GM18520 (cell line): ENCODE measurements around the gene KCTD13.
A peak's percentile ranks its signal among the peaks of the same experiment; 100 is the strongest.
"Not testable (repeated sequence)": the region's sequence is repeated elsewhere in the genome, so short reads cannot be mapped to it uniquely, and the experiment has no call there.

Experiments used
- ATAC-seq: cut with Tn5 transposase; IDR thresholded peaks from one replicate; pipeline ENCODE4 v1.9.1; 2021; ENCODE audit not compliant: unreplicated experiment

Gene KCTD13, protein sequence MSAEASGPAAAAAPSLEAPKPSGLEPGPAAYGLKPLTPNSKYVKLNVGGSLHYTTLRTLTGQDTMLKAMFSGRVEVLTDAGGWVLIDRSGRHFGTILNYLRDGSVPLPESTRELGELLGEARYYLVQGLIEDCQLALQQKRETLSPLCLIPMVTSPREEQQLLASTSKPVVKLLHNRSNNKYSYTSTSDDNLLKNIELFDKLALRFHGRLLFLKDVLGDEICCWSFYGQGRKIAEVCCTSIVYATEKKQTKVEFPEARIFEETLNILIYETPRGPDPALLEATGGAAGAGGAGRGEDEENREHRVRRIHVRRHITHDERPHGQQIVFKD

DNA sequence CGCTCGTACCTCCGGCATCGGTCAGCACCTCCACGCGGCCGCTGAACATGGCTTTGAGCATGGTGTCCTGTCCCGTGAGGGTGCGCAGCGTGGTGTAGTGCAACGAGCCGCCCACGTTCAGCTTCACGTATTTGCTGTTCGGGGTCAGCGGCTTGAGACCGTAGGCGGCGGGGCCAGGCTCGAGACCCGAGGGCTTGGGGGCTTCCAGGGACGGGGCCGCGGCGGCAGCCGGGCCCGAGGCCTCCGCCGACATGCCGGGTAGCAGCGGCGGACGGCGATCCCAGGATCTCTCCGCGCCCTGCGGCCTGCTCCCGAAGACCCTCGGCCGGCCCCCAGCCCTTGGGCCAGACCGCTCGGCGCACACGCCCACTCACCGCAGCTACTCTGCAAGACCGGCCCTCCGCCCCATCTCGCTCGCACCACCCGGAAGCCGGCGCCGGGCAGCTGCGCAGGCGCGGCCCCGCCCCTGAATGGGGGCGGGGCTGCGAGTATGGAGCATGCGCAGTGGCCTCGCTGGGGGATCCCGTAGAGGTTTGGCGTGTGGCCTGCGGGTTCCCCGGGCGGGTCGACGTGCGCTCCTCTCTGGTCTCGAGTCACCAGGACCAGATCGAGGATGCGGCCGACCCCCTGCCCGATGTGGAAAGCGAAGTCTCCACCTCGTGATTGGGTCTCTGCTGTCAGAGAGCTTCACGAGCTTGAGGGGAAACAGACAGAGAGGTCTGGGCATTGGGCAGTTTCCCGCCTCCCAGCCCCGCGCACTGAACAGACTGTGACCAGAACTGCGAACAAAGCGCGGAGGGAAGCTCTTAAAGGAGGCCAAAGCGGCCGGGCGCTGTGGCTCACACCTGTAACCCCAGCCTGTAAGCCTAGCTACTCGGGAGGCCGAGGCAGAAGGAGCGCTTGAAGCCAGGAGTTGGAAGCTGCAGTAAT is at the start of gene KCTD13:
TSS of gene KCTD13 (minus strand) at position 446 of the 930 bp plus-strand sequence. CDS start at position 253, 193 bp downstream.
- ATAC-seq: peak; percentile 80

DNA sequence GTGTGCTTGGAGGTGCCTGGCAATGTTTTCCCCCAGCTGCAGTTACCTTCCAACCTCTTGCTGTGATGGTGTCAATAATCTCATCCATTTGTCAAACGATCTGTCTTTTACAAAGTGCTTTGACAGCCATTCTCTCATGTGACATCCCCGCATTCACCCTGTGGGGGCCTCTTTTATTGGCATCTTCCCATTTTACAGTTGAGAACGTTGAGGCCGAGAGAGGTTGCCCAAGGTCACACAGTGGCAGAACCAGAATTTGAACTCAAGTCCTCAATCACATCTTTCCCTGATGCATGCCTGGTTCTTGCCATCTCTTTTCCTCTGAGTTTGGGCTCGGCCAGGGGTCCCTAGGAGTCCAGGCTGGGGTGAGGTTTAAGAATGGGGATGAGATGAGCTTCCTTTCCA is 49.1 kb upstream of the KCTD13 start:
- ATAC-seq: no peak

DNA sequence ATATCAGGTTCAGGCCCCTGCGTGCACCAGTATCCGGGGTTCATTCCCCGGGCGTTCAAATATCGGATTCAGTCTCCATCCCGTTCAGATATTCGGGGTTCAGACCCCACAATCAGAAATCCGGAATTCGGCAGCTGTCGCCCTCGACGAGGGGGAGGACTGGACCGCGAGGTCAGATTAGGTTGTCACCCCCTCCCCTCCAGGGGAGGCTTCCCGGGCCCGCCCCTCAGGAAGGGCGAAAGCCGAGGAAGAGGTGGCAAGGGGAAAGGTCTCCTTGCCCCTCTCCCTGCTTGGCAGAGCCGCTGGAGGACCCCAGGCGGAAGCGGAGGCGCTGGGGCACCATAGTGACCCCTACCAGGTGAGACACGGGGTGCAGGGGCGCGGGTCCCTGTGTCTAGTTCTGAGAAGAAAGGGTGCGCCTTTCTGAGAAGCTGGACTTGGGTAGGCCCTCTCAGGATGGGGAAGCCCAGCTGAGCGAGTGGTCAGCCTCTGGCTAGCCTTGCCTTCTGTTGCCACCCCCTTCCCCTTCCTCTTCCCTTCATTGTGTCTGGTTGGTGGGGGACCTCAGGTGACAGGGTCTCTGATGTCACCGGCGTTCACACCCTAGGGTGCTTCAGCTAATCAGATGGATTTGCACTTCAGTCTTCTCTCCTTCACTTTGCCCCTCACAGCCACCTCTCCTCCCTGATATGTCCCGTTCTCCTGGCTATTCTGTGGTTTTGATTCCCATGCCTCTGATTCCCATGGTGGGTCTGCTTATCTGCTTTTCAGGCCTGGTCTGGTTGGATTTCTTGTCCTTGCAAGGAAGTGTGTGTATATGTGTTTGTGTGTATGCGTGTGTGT is 48.5 kb upstream of the KCTD13 start:
- no peak for ATAC-seq

DNA sequence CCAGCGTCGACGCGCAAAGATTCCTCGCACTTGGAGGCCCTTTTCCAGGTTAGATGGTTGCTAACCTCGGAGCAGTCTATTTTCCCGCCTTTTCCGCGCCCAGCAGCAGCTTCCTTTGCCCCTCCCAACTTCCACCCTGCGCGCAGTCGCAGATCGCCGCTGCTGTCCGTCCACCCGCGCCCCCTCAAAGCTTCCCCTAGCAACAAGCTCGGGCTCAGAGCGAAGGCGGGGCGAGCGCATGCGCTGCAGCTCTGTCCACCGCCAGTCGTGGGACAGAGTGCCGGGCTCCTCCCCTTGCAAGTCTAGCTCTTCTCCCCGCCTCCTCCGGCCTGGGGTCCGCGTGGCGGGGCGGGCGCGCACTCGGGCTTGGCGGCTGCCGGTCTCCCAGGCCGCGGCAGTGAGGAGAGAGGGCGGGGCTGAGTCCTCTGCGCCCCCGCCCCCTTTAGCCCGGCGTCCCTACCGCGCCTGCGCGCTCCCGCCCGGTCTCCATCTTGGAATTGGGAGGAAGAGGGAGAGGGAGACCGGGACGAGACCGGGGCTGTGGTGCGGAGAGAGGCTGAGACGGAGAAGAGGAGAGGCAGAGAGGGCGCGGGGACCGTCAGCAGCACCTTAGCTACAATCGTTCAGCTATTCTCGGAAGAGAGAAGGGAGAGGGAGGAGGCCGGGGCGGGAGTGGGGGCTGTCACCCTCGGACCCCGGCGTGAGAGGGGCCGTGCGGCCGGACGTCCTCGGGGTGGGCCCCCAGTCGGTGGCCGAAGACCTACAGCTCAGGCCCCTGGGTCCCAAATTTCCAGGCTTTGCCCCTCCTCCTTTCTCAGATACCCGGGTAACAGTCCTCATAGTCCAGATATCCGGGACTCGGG is 47.6 kb upstream of the KCTD13 start, which contains the start of gene TAOK2:
TSS of gene TAOK2 (plus strand) at position 485 of the 863 bp plus-strand sequence. CDS start 3,905 bp downstream, outside the sequence.
- ATAC-seq: peak; percentile 88

DNA sequence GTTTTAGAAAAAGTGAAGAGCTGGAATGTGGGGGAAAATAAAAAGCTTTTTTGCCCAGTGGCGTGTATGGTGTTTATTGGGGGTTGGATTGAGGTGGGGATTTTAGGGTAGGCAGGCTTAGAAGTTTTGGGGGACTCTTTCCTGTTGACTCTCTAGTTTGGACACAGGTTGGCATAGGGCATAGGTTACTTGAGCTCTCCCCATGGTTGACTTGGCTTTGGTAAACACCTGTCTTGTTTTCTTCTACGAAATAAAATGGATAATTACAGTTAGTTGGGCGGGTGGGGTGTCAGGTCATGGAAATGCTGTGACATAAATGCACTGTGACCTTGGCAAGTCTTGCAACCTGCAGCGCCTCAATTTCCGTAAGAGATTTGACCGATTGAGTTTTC is 47.0 kb upstream of the KCTD13 start:
- no peak for ATAC-seq

DNA sequence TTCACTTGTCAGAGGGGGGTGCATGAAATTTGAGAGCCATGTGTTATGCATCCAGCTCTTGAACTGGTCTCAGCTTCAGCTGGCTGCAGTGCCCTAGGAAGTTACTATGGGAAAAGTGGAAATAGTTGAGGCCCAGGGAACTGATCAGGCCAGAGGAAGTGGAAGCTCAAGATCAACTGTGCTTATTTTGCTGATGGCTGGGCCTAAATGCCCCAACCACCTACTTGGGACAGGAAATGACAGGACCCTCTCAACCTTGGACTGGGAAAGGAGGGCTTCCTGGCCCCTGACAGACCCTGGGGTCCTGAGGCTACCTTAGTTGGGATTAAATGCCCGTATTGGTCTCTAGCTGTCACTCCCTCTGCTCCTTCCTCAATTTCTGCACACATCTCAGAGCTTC is 46.5 kb upstream of the KCTD13 start:
- ATAC-seq: no peak

DNA sequence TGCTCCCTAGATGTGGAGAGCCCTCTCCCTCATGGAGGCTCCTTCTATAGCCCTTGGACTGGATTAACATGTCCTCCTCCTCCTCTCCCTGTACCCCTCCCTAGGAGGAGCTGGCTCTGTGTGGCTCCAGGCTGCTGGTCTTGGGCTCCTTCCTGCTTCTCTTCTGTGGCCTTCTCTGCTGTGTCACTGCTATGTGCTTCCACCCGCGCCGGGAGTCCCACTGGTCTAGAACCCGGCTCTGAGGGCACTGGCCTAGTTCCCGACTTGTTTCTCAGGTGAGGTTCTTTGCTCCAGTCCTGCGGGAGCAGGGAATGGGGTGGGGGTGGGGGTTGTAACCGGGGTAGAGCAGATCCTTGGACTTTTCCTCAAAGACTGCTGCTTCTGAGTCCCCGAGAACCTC is 45.3 kb upstream of the KCTD13 start:
- no peak for ATAC-seq

DNA sequence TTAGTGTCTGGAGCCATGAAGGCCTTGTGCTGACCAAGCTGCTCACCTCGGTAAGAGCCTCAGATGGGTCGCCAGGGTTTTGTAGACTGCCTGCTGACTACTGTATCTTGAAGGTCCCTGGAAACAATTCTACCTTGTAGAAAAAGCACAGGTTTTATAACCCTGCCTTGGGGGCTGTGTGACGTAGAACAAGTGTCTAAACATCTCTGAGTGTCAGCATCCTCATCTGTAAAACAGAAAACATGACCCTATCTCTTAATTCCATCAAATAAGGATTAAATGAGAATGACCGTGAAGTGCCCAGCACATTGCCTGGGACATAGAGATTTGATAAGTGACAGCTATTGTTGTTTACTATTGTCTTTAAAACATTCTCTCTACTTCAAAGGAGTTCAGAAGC is 42.2 kb upstream of the KCTD13 start:
- ATAC-seq: no peak

DNA sequence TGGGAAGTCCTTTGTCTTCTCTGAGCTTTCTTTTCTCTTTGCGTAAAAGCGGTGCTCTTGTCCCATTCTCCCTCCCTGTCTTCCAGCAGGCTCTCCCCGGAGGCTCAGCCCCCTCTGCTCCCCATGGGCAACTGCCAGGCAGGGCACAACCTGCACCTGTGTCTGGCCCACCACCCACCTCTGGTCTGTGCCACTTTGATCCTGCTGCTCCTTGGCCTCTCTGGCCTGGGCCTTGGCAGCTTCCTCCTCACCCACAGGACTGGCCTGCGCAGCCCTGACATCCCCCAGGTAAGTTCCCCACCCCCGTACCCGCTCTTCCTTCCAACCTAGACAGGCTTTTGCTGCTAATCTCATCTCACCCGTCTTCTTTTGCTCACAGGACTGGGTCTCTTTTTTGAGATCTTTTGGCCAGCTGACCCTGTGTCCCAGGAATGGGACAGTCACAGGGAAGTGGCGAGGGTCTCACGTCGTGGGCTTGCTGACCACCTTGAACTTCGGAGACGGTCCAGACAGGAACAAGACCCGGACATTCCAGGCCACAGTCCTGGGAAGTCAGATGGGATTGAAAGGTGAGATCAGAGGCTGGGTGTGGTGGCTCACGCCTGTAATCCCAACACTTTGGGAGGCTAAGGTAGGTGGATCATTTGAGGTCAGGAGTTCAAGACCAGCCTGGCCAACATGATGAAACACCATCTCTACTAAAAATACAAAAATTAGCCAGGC is 37.2 kb upstream of the KCTD13 start:
- no peak for ATAC-seq

DNA sequence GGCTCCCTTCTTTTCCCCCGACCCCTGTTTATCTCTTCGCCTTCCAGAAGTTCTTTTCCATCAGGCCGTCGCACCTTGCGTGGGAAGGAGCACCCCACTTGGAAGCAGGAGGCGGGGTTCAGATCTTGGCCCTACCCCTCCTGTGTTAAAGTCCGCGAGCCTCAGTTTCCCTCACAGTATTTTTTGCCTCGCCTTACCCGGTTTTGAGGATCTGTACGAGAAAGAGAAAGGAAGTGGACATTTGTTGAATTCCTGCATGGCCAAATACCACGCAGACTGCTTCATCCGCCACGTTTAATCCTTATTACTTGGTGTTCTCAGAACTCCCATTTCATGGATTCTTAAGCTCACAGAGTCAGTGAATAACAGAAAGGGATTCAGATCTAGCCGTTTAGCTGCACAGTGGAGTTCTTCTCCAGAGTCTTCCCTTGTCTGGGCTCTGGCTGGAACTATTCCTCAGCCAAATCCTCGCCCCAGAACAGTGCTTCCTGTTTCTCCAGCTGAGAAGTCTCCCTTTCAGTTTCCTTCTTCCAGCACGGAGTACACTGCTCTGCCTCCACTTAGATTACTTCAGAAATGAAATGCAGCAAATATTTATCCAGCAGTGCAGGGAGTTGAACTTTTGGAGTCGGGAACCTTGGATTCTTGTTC is 36.4 kb upstream of the KCTD13 start:
- ATAC-seq: no peak

DNA sequence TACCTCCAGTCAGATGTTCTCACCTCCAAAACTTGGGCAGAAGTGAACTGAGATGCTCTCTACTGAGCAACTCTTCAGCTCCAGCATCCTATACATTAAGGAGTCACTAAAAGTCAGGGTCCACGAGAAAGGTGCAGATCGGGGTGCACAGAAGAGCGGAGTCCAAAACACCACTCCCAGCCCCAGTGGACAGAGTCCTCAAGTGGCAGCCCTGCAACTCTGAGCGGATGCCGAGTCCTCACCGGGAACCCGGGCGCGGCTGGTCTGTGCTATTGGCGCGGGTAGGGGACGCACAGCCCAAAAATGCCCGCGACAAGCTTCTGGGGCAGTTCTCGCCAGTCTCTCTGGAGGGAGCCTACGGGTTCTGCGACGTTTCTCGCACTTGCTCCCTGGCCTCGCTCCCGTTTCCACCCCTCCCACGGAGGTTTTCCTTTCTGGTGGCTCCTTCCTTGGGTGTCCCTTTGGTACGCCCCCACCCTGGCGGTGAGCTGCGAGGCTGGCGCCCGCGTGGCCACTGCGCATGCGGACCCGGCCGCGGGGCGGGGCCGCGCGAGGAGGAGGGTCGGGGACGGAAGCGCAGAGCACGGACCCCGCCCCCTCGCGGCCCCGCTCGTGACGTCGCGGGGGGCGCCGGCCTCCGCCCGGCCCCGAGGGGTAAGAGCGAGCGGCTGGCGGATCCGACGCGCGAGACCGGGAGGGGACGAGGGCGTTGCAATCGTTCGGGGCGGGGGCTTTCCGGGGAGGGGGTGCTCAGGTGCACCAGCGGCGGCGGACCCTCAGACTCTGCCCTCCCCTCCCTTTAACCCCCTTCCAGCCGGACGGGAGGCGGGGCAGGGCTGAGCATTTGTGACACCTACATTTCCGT is 35.7 kb upstream of the KCTD13 start, which contains the start of gene TMEM219:
TSS of gene TMEM219 (plus strand) at position 601 of the 865 bp plus-strand sequence. CDS start 1,065 bp downstream, outside the sequence.
- ATAC-seq: peak; percentile 82

DNA sequence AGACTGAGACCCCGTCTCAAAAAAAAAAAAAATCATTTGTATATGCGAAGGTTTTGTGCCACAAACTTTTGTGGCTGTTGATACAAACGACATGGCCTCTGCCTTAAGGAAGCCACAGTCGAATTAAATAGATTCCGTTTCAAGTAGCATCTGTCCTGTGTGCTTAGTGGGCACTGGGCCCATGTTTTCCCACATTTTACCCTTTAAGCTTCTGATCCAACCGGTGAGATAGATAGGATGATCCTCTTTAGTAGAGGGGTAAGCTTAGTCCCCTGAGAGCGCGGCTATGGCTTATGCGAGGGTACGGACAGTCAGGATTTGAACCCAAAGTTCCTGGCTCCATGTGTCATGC is 35.1 kb upstream of the KCTD13 start:
- ATAC-seq: no peak

DNA sequence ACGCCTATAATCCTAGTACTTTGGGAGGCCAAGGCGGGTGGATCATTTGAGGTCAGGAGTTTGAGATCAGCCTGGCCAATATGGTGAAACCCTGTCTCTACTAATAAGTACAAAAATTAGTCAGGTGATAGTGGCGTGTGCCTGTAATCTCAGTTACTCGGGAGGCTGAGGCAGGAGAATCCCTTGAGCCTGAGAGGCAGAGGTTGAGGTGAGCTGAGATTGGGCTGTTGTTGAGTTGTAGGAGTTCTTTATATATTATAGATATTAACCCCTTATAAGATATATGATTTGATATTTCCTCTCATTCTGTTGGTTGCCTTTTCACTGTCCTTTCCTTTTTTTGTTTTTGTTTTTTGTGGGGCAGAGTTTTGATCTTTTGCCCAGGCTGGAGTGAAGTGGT is 33.8 kb upstream of the KCTD13 start:
- not testable (repeated sequence) for ATAC-seq

DNA sequence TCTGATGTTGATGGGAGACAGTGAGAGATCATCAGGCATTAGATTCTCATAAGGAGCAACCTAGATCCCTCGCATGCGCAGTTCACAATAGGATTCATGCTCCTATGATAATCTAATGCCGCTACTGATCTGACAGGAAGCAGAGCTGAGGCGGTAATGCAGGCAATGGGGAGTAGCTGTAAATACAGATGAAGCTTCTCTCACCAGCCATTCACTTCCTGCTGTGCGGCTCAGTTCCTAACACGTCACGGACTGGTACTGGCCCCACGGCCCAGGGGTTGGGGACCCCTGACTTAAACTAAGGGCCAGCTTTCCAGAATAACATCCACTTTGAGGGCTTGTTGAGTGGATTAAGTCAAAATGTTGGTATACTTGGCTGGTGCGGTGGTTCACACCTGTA is 33.3 kb upstream of the KCTD13 start:
- no peak for ATAC-seq

DNA sequence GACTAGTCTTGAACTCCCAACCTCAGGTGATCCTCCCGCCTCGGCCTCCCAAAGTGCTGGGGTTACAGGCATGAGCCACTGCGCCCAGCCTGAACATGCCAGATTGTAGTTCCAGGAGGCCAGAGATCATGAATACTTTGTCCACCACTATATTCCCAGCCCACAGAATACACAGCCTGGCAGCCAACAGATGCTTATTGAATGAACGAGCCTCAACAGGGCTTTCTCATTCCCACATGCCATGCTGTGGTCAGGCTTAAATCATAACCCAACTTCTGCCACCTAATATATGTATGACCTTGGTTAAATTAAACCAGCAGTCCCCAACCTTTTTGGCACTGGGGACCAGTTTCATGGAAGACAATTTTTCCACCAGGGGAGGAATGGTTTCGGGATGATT is 32.7 kb upstream of the KCTD13 start:
- no peak for ATAC-seq

DNA sequence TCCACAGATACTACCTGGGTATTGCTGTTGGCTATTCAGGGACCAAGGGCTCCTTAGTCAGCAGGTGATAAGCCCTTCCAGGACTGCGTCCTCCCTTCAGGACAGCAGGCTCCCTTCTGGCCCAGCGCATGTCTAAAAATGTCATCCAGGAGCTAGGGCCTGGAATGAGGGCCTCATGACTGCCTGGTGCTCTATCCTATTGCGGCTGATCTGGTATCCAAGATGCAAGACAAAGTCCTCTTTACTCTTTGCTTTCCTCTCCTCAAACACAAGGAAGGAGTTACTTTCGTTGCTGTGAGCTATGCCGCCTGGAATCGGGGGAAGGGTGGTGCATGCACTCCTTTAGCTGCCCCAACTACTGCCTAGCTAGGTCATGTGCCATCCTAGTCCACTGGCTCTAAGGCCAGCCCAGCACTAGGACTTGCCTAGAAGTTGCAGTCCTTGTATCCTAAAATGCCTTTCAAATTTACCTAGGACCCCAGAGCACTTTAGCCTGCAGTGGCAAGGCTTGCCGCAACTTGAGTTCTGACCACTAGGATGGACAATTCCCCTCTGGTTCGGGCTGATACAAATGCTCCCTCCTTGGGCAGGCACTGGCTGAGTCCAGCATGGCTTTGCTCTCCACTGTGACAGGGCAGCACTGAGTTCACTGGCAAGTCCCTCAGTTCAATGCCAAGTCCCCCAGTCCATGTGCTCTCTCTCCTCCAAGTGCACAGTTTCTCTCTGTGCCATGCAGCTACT is 25.8 kb upstream of the KCTD13 start:
- no peak for ATAC-seq

DNA sequence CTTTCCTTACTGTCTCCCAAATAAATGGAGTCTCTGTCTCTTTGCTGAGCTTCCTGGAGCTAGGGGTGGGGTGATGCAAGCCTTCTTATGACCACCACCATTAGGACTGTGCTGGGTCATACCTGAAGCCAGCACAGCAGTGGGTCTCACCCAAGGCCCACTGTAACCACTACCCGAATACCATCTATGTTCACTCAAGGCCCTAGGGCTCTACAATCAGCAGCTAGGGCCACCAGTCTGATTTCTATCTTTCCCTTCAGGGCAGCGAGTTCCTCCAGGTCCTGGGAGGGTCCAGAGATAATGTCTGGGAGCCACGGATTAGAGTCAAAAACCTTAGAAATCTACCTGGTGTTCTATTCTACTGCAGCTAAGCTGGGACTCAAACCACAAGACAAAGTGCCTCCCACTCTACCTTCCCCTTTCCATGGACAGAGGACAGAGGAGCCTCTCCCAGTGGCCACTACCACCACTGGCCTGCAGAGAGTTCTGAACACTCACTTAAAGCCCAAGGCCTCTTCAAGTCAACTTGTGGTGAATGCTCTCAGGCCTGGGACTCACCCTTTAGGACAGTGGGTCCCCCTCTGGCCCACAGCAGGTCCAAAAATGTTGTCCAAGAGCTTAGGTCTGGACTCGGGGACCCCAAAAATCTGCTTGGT is 24.9 kb upstream of the KCTD13 start:
- ATAC-seq: no peak
